HG02885 (cell line): ENCODE results near the gene RGS14.

Source experiments
- ATAC-seq: cut with Tn5 transposase; IDR thresholded peaks from one replicate; pipeline ENCODE4 v1.9.1; 2021; ENCODE audit warnings: mild to moderate bottlenecking; ENCODE audit not compliant: unreplicated experiment, poor library complexity

The RGS14 gene

GRCh38 chr5:177357459-177358351 lies at the start of gene RGS14:
Gene RGS14, plus strand, starts transcription at chr5:177357924. Its CDS starts 101 bp downstream, at chr5:177358025.
- peak; percentile 93 for ATAC-seq

DNA sequence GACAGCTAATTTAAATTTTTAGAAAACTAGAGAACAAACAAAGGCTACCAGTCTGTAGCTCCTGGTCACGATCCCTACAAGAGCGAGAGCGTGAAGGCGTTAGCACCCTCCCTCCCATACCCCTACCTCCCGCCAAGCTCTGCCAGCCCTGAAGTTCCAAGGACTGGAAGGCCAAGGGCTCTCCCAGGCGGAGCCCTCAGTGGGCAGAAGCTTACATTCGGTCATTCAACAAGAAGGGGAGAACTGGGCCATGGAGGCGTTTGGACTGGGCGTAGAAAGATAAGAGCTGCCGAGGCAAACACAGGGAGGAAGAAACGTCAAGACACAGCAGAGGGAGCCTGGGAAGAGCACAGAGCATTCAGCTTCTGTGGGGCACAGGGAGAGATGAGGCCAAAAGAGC lies 49.0 kb upstream of the RGS14 start:
- no peak for ATAC-seq

GRCh38 chr5:177309351-177310191 lies 48.2 kb upstream of the RGS14 start:
- no peak for ATAC-seq

GRCh38 chr5:177310332-177310731 lies 47.4 kb upstream of the RGS14 start:
- ATAC-seq: no peak

DNA sequence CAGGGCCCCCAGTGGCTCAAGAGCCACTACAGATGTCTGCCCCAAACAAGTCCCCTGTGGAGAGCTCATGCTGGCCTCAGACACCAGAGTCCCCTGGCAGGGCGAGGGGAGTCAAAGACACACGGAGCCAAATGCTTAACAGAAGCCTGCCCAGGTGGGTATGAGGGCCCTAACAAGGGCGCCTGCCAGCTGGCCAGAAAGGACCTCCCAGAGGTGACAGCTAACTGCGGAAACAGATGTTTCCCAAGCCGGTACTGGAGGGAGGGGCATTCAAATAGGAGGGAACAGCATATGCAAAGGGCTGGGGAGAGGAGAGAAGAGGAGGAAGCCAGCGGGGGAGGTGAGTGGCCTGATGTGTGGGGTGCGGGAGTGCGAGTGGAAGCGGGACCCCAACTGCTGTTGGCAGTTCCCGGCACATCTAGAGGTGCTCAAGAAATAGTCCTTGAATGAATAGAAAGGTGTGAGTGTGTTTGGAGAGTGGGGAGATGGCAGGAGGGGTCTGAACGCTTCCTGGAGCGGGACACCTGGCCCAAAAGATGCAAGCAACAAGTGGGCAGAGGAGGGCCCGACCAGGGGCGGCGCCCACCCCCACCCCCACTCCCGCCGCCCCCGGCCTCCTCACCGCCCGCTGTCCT lies 46.9 kb upstream of the RGS14 start:
- peak; percentile 22 for ATAC-seq

- no peak for ATAC-seq
Measured at GRCh38 chr5:177311392-177311722, 46.4 kb upstream of the RGS14 start.

DNA sequence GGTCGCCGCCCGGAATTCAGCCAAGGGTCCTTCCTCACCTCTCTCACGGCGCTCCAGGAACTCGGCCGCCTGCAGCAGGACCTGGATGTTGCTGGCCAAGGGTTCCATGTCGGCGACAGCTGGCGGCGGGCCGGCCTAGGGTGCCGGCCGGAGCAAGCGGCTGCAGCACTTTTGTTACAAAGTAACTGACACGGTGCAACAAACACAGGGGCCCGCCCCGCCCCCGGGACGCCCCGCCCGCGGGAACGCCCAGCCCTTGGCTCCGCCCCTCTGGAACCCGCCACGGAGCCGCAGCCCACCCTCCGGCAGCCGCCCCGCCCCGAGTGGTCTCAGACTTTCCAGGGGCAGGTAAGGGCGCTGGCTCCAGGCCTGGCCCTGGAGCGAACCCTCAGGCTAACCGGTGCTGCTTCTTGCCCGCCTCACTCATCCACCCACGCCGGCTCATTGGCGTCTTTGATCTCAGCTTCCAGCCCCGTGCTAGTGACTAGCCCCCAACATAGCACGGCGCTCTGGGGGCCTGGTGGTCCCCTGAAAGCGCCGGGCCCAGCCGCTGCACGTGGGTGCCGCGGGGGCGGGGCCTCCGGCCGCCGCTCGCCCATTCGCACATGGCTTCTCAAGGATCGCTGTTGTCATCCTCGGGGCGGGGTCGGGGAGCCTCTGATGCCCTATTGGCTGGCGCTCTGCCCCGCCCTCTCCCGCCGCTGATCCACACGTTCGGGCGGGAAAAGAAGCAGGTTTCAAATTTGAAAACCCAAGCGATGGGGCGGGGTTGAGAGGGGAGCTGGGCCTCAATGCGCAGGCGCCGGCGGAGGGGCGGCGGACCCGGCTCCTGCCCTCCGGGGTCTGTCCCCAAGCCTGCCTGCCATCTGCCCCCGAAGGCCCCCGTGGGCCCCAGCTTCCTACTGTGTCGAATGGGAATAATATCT lies 45.7 kb upstream of the RGS14 start, which contains the start of gene MXD3:
MXD3 (minus strand) TSS at position 176 of the 926 bp plus-strand sequence; CDS start at position 108, 68 bp downstream.
- peak; percentile 82 for ATAC-seq

DNA sequence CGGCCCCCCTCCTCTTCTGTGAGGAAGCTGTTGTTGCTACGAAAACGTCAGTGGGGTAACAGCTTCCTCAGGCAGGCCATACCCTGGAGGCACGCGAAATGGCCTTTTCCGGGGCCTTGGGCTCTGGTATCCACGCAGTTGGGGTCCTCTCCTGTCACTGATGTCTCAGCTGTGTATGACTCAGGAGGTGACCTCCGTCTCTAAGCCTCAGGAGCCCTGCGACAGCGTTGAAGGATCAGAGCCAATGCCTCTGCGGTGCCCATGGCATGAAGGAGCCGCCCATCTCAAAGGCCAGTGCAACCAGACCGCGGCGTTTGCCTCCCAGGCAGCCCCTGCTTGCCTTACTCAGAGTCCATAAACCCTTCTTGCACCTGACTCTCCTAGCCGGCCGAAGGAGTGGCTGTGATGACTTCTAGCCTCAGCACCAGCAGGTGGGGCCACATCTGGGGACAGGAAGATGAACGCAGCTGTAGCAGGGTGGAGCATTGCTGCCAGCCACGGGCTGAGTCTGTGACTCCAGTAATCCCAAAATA lies 45.0 kb upstream of the RGS14 start:
- peak; percentile 24 for ATAC-seq

DNA sequence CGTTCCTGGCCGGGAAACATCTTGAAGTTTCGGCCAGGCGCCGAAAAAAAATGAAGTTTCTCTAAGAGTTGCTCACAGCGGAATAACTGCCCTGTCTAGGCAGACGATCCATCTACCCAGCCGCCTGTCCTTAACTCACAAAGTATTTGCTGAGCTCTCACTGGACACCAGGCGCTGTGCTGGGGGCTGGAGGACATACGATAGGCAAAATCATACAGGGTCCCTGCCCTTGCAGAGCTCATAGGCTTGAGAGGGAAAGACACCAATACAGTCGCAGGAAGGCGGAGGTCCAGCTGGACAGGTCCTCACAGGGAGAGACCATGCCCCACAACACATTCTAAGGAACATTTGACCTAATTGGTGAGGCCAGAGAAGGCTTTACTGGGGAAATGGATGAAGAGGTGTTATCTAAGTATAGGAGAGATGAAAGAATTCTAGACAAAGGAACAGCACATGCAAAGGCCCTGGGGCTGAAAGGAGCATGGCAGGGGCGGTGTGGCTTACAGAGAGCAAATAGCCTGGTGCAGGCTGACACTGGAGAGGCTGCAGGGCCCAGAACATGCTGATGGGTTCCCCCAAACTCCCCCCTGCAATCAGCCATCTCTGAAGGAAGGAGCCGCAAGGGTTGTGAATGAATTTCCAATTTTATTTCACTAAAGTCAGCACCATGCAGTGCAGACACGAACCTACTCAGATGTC lies 44.0 kb upstream of the RGS14 start:
- no peak for ATAC-seq

- no peak for ATAC-seq
Measured at GRCh38 chr5:177314376-177315342, 43.1 kb upstream of the RGS14 start.

- ATAC-seq: no peak
Measured at GRCh38 chr5:177315411-177315810, 42.3 kb upstream of the RGS14 start.

- ATAC-seq: no peak
Measured at GRCh38 chr5:177316005-177316404, 41.7 kb upstream of the RGS14 start.

DNA sequence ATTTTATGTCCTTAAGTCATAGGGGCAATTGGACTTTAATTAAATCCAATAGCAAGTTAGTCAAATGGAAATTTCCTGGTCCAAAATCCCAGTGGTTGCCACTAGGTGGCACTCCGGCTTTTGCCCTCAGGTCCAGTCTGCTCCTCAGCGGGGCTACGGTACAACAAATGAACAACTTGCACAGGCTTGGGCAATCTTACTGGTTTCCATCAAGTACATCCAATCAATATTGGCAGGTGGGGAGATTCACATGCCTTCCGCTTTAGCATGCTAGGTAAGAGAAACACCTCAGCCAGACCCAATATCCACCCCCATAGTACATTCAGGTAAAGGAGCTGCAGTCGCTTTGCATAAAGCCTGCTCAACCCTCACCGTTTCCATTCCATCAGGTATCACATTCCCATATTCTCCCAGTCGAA lies 39.8 kb upstream of the RGS14 start:
- ATAC-seq: no peak

DNA sequence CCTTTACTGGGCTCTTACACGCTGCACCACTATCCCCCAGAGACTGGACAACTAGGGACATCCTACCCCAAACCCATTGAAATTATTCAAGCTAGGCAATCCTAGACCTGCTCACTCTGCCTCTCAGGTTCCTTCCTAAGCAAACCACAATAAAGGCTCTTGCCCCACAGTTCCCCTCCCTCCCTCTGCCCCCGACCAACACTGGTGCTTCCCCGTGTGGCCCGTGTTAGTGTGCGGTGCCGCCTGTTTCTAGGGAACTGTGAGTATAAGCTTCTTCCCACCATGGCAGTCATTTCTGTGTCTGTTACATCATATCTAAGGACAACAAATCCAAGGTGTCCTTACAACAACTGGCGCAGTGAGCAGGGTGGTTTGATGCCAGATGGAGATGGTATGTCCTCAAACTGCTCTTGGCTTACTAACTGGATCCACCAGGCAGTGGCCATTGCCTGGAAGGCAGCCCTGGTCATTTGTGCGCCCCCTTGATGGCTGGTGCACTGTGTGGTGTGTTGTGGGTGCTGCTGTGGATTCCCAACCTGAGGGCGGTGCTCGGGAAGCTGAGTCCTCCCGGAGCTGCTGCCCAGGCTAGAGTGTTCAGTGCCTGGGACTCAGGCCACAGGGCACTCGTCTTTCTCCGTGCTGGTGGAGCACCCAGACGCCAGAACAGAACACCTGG lies 37.7 kb upstream of the RGS14 start:
- no peak for ATAC-seq

GRCh38 chr5:177320879-177321278 lies 36.8 kb upstream of the RGS14 start:
- ATAC-seq: no peak

DNA sequence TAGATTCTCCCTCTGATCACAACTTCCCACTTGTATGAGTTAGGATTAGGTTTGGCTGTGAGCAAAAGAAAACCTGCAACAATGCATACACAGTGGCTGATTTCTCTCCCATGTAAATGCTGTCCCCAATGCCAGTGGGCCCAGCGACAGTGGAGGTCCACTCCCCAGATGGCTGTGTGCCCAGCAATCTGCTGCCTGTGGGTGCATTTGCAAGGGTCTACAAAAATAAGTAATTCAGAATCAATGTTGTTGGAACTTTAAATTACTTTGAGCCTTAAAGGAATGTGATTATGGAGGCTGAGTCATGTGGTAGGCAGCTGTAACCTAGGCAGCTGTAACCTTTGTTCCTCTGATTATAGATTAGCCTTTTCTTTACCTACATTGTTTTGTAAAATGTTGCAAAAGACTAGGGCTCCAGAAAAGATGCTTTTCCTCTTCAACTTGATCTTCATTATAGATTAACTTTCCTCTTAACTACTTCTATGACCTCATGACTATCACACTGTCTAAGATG lies 31.8 kb upstream of the RGS14 start:
- ATAC-seq: no peak
